HL-60/S4 (cell line): ENCODE data around the gene FOXN4.

Experiments used
- in situ Hi-C: fragments of 300-500 bp; cut with MboI; formaldehyde crosslinking; loops from 2 replicates; pipeline ENCODE4 v1.14.3; 2022; ENCODE audit warnings: low sequenced_read_pairs

FOXN4 gene

GRCh38 chr12:109261087-109261486 is 48.0 kb downstream of the FOXN4 start:
- in situ Hi-C loops: loop anchor here (5.0 kb wide), 1 partner anchor 126 kb away; no protein-coding TSS in a partner anchor

- in situ Hi-C loops: no loop called here
Observed at GRCh38 chr12:109259545-109259895, 49.6 kb downstream of the FOXN4 start.

- in situ Hi-C loops: no loop called here
Observed at GRCh38 chr12:109258607-109259544, 50.2 kb downstream of the FOXN4 start.

GRCh38 chr12:109258201-109258600 is 50.9 kb downstream of the FOXN4 start:
- in situ Hi-C loops: no loop called here

GRCh38 chr12:109256011-109256410 is 53.1 kb downstream of the FOXN4 start:
- in situ Hi-C loops: no loop called here

GRCh38 chr12:109255377-109255776 is 53.7 kb downstream of the FOXN4 start:
- in situ Hi-C loops: no loop called here

- in situ Hi-C loops: no loop called here
Observed at GRCh38 chr12:109253913-109254544, 55.1 kb downstream of the FOXN4 start.

- in situ Hi-C loops: no loop called here
Observed at GRCh38 chr12:109252799-109253198, 56.3 kb downstream of the FOXN4 start.

- in situ Hi-C loops: no loop called here
Observed at GRCh38 chr12:109250523-109250922, 58.6 kb downstream of the FOXN4 start.

GRCh38 chr12:109247831-109248654 is 61.0 kb downstream of the FOXN4 start:
- in situ Hi-C loops: no loop called here

- in situ Hi-C loops: no loop called here
Observed at GRCh38 chr12:109246221-109246620, 62.9 kb downstream of the FOXN4 start.

- in situ Hi-C loops: no loop called here
Observed at GRCh38 chr12:109244073-109244472, 65.0 kb downstream of the FOXN4 start.

GRCh38 chr12:109241936-109242335 is 67.1 kb downstream of the FOXN4 start:
- in situ Hi-C loops: no loop called here

- in situ Hi-C loops: no loop called here
Observed at GRCh38 chr12:109240365-109240764, 68.7 kb downstream of the FOXN4 start.

GRCh38 chr12:109239691-109240090 is 69.4 kb downstream of the FOXN4 start:
- in situ Hi-C loops: no loop called here

GRCh38 chr12:109239179-109239578 is 69.9 kb downstream of the FOXN4 start:
- in situ Hi-C loops: no loop called here

- in situ Hi-C loops: no loop called here
Observed at GRCh38 chr12:109236257-109236656, 72.8 kb downstream of the FOXN4 start.

GRCh38 chr12:109234012-109234411 is 75.1 kb downstream of the FOXN4 start:
- in situ Hi-C loops: no loop called here

- in situ Hi-C loops: no loop called here
Observed at GRCh38 chr12:109232731-109233130, 76.4 kb downstream of the FOXN4 start.

- in situ Hi-C loops: no loop called here
Observed at GRCh38 chr12:109230193-109230592, 78.9 kb downstream of the FOXN4 start.

- in situ Hi-C loops: no loop called here
Observed at GRCh38 chr12:109228664-109229063, 80.4 kb downstream of the FOXN4 start.
